GM12878 (cell line): ENCODE measurements around the gene BRD3. TPM values are rescaled to one million over a fixed set of nuclear protein-coding genes. Genes with fewer than 3 reads are reported as not detected.

Source experiments
- ATAC-seq: fragments of 200-7000 bp; cut with Tn5 transposase; 3 replicates; pipeline ENCODE4 v1.9.1; 2020; ENCODE audit warnings: mild to moderate bottlenecking, moderate library complexity
- BruUV-seq: library from RNA; stranded (reverse); fragments of 400-500 nt; replicated peaks from 2 replicates; lab custom pipeline; 2021; lab: Mats Ljungman, UMichigan
- CTCF ChIA-PET: fragments of 300-600 bp; sonication (Branson Sonifier 250); formaldehyde crosslinking; extraction: SDS; loops from one replicate; lab custom pipeline; 2021; ENCODE audit warnings: inconsistent platforms; lab: Yijun Ruan, JAX
- POLR2A ChIA-PET: fragments of 350-600 bp; formaldehyde crosslinking; extraction: SDS; loops from one replicate; lab custom pipeline; 2021; ENCODE audit warnings: inconsistent platforms; lab: Charles Lee
- RAD21 ChIA-PET: fragments of 300-600 bp; sonication (Branson Sonifier 250); formaldehyde crosslinking; loops from one replicate; lab custom pipeline; 2023; ENCODE audit warnings: antibody characterized with exemption; ENCODE audit not compliant: unreplicated experiment; lab: Charles Lee
- SMC1A ChIA-PET: fragments of 300-600 bp; sonication (Branson Sonifier 250); formaldehyde crosslinking; loops from one replicate; lab custom pipeline; 2023; ENCODE audit not compliant: unreplicated experiment, uncharacterized antibody; lab: Charles Lee
- DNase-seq: peaks from one replicate; pipeline ENCODE4 v3.0.0-alpha.2; 2011; ENCODE audit warnings: low read depth, low spot score
- FAIRE-seq: peaks from 3 replicates; lab custom pipeline; 2011; peaks lifted over from hg19 to GRCh38; lab: Jason Lieb, UNC
- H2AFZ ChIP-seq: 2 replicates; pipeline ENCODE4 v1.6.0; 2011; ENCODE audit warnings: low read depth, low read length, control low read depth; ENCODE audit not compliant: control insufficient read depth
- H3K27ac ChIP-seq: 2 replicates; pipeline ENCODE4 v1.5.1; 2011; ENCODE audit warnings: control low read depth; ENCODE audit not compliant: control insufficient read depth, insufficient read depth
- H3K27me3 ChIP-seq, 2 experiments: replicated peaks in 1 of 2; 2 replicates each; pipeline versions ENCODE4 v1.6.0 to v1.6.1; 2011; ENCODE audit warnings: low read length in 1 of 2; ENCODE audit not compliant: control insufficient read depth in 2 of 2, insufficient read depth in 2 of 2
- H3K36me3 ChIP-seq, 2 experiments: 2 replicates each; pipeline ENCODE4 v1.5.1; 2011; ENCODE audit warnings: low read length in 1 of 2; ENCODE audit not compliant: control insufficient read depth in 2 of 2, insufficient read depth in 2 of 2
- H3K4me1 ChIP-seq: 2 replicates; pipeline ENCODE4 v1.6.1; 2011; ENCODE audit warnings: mild to moderate bottlenecking, low read length, moderate library complexity, mixed read lengths; ENCODE audit not compliant: control insufficient read depth, insufficient read depth
- H3K4me2 ChIP-seq: 2 replicates; pipeline ENCODE4 v1.6.0; 2011; ENCODE audit warnings: control low read depth; ENCODE audit not compliant: control insufficient read depth, insufficient read depth
- H3K4me3 ChIP-seq: fragments of 200-600 bp; sonication (generic); 2 replicates; pipeline ENCODE4 v1.5.1; 2016
- H3K79me2 ChIP-seq: 2 replicates; pipeline ENCODE4 v1.6.0; 2011; ENCODE audit warnings: low read length; ENCODE audit not compliant: control insufficient read depth, insufficient read depth
- H3K9ac ChIP-seq: 2 replicates; pipeline ENCODE4 v1.8.0; 2011; ENCODE audit warnings: low read length, control low read depth, mixed read lengths; ENCODE audit not compliant: control insufficient read depth, insufficient read depth
- H3K9me3 ChIP-seq: replicated peaks from 3 replicates; pipeline ENCODE4 v1.5.1; 2011; ENCODE audit warnings: mild to moderate bottlenecking, low read length; ENCODE audit not compliant: control insufficient read depth, insufficient read depth
- H4K20me1 ChIP-seq: 2 replicates; pipeline ENCODE4 v1.6.0; 2011; ENCODE audit not compliant: control insufficient read depth, insufficient read depth
- ASH2L ChIP-seq: fragments of 300-600, 200-600 bp; sonication (generic); IDR thresholded peaks from 2 replicates; pipeline ENCODE4 v1.6.1; 2017; ENCODE audit warnings: low read depth, mild to moderate bottlenecking, borderline replicate concordance
- CBX5 ChIP-seq: sonication (generic); IDR thresholded peaks from 2 replicates; pipeline ENCODE4 v1.6.1; 2016; ENCODE audit warnings: low read depth, moderate library complexity, mild to moderate bottlenecking, inconsistent platforms
- CEBPB ChIP-seq, 2 experiments: fragments of 150-350 bp in 1 of 2; IDR thresholded peaks; 2 replicates each; pipeline ENCODE4 v1.6.1; 2012 to 2014; ENCODE audit warnings: low read depth in 2 of 2, low read length in 2 of 2, borderline replicate concordance in 1 of 2, inconsistent platforms in 1 of 2
- EZH2 ChIP-seq: IDR thresholded peaks from 2 replicates; pipeline ENCODE4 v1.6.1; 2012; ENCODE audit warnings: low read depth, mild to moderate bottlenecking, control low read depth, inconsistent platforms, low read length, borderline replicate concordance; ENCODE audit not compliant: control insufficient read depth
- FOXM1 ChIP-seq: IDR thresholded peaks from 2 replicates; pipeline ENCODE4 v1.6.1; 2012; ENCODE audit warnings: low read depth, mild to moderate bottlenecking, inconsistent platforms, low read length, moderate library complexity
- HSF1 ChIP-seq: fragments of 150-350 bp; IDR thresholded peaks from 2 replicates; pipeline ENCODE4 v1.6.1; 2014; ENCODE audit warnings: mild to moderate bottlenecking, low read depth, low read length
- MEF2A ChIP-seq: IDR thresholded peaks from 2 replicates; pipeline ENCODE4 v1.6.1; 2011; ENCODE audit warnings: low read depth, mild to moderate bottlenecking, low read length, moderate library complexity; ENCODE audit not compliant: insufficient read depth
- MYB ChIP-seq: fragments of 150-350 bp; IDR thresholded peaks from 2 replicates; pipeline ENCODE4 v1.6.1; 2014; ENCODE audit warnings: mild to moderate bottlenecking, low read depth, low read length, borderline replicate concordance
- NFXL1 ChIP-seq: fragments of 450-650 bp; IDR thresholded peaks from 2 replicates; pipeline ENCODE4 v1.6.1; 2017; ENCODE audit warnings: antibody characterized with exemption, mild to moderate bottlenecking, borderline replicate concordance
- NFYB ChIP-seq: IDR thresholded peaks from 2 replicates; pipeline ENCODE4 v1.6.1; 2011; ENCODE audit warnings: low read depth, mild to moderate bottlenecking, low read length, improper control_type of control experiment, moderate library complexity; ENCODE audit not compliant: insufficient read depth
- PKNOX1 ChIP-seq: fragments of 450-650 bp; IDR thresholded peaks from 2 replicates; pipeline ENCODE4 v1.6.1; 2016; ENCODE audit warnings: mild to moderate bottlenecking
- POLR2AphosphoS2 ChIP-seq: IDR thresholded peaks from 2 replicates; pipeline ENCODE4 v1.6.1; 2011; ENCODE audit warnings: low read depth, mild to moderate bottlenecking, low read length, improper control_type of control experiment, moderate library complexity
- RFX5 ChIP-seq: IDR thresholded peaks from 2 replicates; pipeline ENCODE4 v1.6.1; 2011; ENCODE audit warnings: low read depth, low read length, improper control_type of control experiment
- SPI1 ChIP-seq: IDR thresholded peaks from 2 replicates; pipeline ENCODE4 v1.6.1; 2011; ENCODE audit warnings: low read depth, mild to moderate bottlenecking, low read length, moderate library complexity, borderline replicate concordance; ENCODE audit not compliant: insufficient read depth
- TAF1 ChIP-seq: IDR thresholded peaks from 2 replicates; pipeline ENCODE4 v1.6.1; 2011; ENCODE audit warnings: mild to moderate bottlenecking, low read depth, low read length, borderline replicate concordance
- USF2 ChIP-seq: IDR thresholded peaks from 2 replicates; pipeline ENCODE4 v1.6.1; 2011; ENCODE audit warnings: low read depth, low read length, improper control_type of control experiment, borderline replicate concordance
- ZBTB4 ChIP-seq: fragments of 450-650 bp; formaldehyde crosslinking; IDR thresholded peaks from 2 replicates; pipeline ENCODE4 v1.4.0; 2022; ENCODE audit warnings: mild to moderate bottlenecking, moderate library complexity
- WGBS: methylation state at CpG from one replicate; pipeline ENCODE4 v1.1.6; 2016; ENCODE audit warnings: low lambda C conversion rate; ENCODE audit not compliant: insufficient replicate concordance, insufficient coverage; ENCODE audit errors: missing lambda C conversion rate; 5-methylcytosine and 5-hydroxymethylcytosine counted together
- in situ Hi-C: fragments of 300-500 bp; cut with MboI; formaldehyde crosslinking; loops from 9 replicates; pipeline ENCODE4 v1.14.3; 2018; ENCODE audit warnings: mixed read lengths
- intact Hi-C: fragments of 100-400 bp; cut with micrococcal nuclease; formaldehyde crosslinking; loops from one replicate; pipeline ENCODE4 v1.14.2; 2022; ENCODE audit not compliant: unreplicated experiment
- polyA plus RNA-seq, 11 experiments: library from polyadenylated mRNA; depleted of rRNA in 4 of 11; unstranded in 6 of 11; stranded (reverse) in 5 of 11; fragments of >200 nt; fragmentation: Nextera tagmentation in 4 of 11; fragmentation: Illumina TruSeq in 1 of 11; extraction: Ambion mirVana in 4 of 11; extraction: Trizol in 1 of 11; gene quantifications; 1 replicate in 1 of 11; 2 replicates in 10 of 11; pipeline versions ENCODE4 v1.2.1 to v1.2.3, GENCODE V29; 2011 to 2016; ENCODE audit warnings: inconsistent platforms in 2 of 11, missing spikeins in 2 of 11, low read depth in 1 of 11
- total RNA-seq, 4 experiments: library from RNA; depleted of rRNA in 3 of 4; stranded (reverse); fragments of >200 nt in 3 of 4; fragmentation: Illumina TruSeq in 1 of 4; extraction: Trizol in 1 of 4; gene quantifications; 2 replicates each; pipeline versions ENCODE4 v1.2.1 to v1.2.3, GENCODE V29; 2013 to 2021

Gene BRD3
- total and polyA plus RNA-seq, 10 of the 15 experiments (the other 5 are each of a cell fraction or from before 2014, with no cell fraction given), result 0.53 to 20.8 (median 4.8) TPM

GRCh38 chr9:134088063-134088725 is 20.4 kb upstream of the BRD3 start:
- CTCF ChIA-PET, result interaction anchor here (1.0 kb wide), 1 partner anchor 11 kb away, joined by 3 read pairs; no protein-coding TSS in a partner anchor
- H2AFZ ChIP-seq, result no peak overlapping the region
- RAD21 ChIA-PET, result no interaction called here
- H3K9me3 ChIP-seq, result no peaks in the 10 kb centered on the region
- no peak overlapping the region for H3K27ac ChIP-seq
- in situ Hi-C loops (no loop called here), intact Hi-C loops (no loop called here)
- H3K27me3 ChIP-seq, result no peaks in the 10 kb centered on the region; a peak in 2 of 4 replicates
- H4K20me1 ChIP-seq, result no peaks in the 10 kb centered on the region
- POLR2A ChIA-PET, result no interaction called here
- no peaks in the 10 kb centered on the region for H3K36me3 ChIP-seq
- no peak for ATAC-seq
- DNase-seq, result no peak
- WGBS, result 52% methylated on average over 14 of the region's 14 CpGs
- no peaks in the 10 kb centered on the region for H3K79me2 ChIP-seq
- H3K4me2 ChIP-seq, result no peak overlapping the region
- SMC1A ChIA-PET, result interaction anchor here (0.6 kb wide), 1 partner anchor 8 kb away, joined by 3 read pairs; no protein-coding TSS in a partner anchor
- no peaks in the 10 kb centered on the region for H3K4me1 ChIP-seq
- no peak overlapping the region for H3K4me3 ChIP-seq
- no peak for FAIRE-seq
- no TSS peak for BruUV-seq
- H3K9ac ChIP-seq, result no peak overlapping the region
- TF ChIP-seq POLR2AphosphoS2, result no peak
- no peak for TF ChIP-seq SPI1
- no peak for TF ChIP-seq NFYB
- TF ChIP-seq FOXM1, result no peak
- no peak for TF ChIP-seq ASH2L
- no peak for TF ChIP-seq USF2
- TF ChIP-seq EZH2, result no peak
- no peak for TF ChIP-seq PKNOX1
- no peak for TF ChIP-seq TAF1
- TF ChIP-seq MEF2A, result no peak
- TF ChIP-seq RFX5, result no peak
- TF ChIP-seq NFXL1, result no peak
- no peak for TF ChIP-seq HSF1
- TF ChIP-seq CBX5, result no peak
- no peak for TF ChIP-seq ZBTB4 (CRISPR knock-in tag)
- TF ChIP-seq CEBPB (IDR thresholded peaks at IDR 0.05; ENCODE audit: borderline replicate concordance in 1 of 2, low read depth in 2 of 2, low read length in 2 of 2), result no peak
- no peak for TF ChIP-seq MYB
